ENCODE data around the gene FUS. TPM values are rescaled to one million over a fixed set of nuclear protein-coding genes. Genes with fewer than 3 reads are reported as not detected.

The FUS gene
- total and polyA plus RNA-seq, 2 of the 8 experiments (the other 6 are each of a cell fraction or from before 2014, with no cell fraction given): 484 to 685 TPM

DNA sequence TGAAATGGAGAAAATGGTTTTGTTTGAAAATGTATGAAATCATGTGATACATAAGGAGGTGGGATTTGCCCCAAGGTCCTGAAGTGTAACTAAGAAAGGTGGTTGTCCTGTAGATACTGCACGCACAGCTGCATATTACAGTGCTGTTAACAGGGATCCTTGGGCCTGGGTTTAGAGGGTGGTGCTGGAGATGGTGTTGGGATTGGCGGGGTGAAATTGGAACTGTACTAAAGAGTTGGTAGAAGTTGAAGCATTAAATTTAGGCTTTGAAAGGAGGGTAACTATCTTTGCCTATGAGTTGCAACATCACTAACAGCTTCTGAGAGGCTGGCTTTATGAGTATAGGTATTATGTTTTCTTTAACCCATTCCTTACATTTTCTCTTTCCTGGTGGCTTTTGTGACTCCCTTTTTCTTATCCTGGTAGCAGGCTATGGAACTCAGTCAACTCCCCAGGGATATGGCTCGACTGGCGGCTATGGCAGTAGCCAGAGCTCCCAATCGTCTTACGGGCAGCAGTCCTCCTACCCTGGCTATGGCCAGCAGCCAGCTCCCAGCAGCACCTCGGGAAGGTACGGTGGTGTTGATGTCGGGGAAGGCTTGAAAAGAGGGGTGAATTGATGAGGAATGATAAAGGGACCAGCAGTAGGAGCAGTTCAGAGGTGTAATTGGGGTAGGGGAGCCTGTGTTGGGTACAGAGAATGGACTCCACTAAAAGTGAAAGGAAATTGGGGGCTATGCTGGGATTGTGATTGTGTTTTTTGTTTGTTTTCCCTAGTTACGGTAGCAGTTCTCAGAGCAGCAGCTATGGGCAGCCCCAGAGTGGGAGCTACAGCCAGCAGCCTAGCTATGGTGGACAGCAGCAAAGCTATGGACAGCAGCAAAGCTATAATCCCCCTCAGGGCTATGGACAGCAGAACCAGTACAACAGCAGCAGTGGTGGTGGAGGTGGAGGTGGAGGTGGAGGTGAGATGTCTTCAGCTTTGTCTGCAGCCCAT lies 3.8 kb downstream of the FUS start:
- no peak for FAIRE-seq
- Histone ChIP-seq H3K79me2 (ENCODE audit: control insufficient read depth in 1 of 2, insufficient read depth in 2 of 2, low read length in 2 of 2) (peaks cover 40 to 92% of the 10 kb centered on the region in 2 experiments), H3K4me3 (ENCODE audit: extremely low read depth in 1 of 4, insufficient read depth in 2 of 4, low read depth in 3 of 4, low read length in 4 of 4) (peak overlapping the region in 1 of 4 experiments; percentile 85; a peak in 4 of 8 replicates), H3K18ac (ENCODE audit: extremely low read depth, low read length) (no peak overlapping the region), H3K56ac (replicated peaks; ENCODE audit: insufficient read length, low read depth, low read length) (no peak overlapping the region), H2BK20ac (ENCODE audit: low read length) (no peak overlapping the region), H4K20me1 (replicated peaks in 1 of 2; ENCODE audit: control insufficient read depth in 1 of 2, insufficient read depth in 2 of 2, low read length in 2 of 2) (peaks cover 46 to 53% of the 10 kb centered on the region in 2 experiments), H4K91ac (replicated peaks; ENCODE audit: insufficient read length, low read length) (no peak overlapping the region), H2BK15ac (ENCODE audit: low read length) (no peak overlapping the region), H3K9ac (replicated peaks in 1 of 4; ENCODE audit: extremely low read depth in 1 of 4, low read depth in 3 of 4, low read length in 3 of 4) (no peak overlapping the region), H2AFZ (ENCODE audit: low read length) (no peak overlapping the region), H2BK5ac (ENCODE audit: low read depth, low read length) (no peak overlapping the region), H3K9me3 (ENCODE audit: insufficient read depth in 2 of 2, low read depth in 1 of 2, low read length in 1 of 2) (no peaks in the 10 kb centered on the region), H2AK5ac (ENCODE audit: low read depth, low read length) (no peak overlapping the region), H3K27me3 (replicated peaks in 1 of 4; ENCODE audit: control insufficient read depth in 3 of 4, extremely low read depth in 1 of 4, insufficient read depth in 3 of 4, low read length in 3 of 4) (no peaks in the 10 kb centered on the region), H3K79me1 (ENCODE audit: low read depth, low read length) (peaks cover 11% of the 10 kb centered on the region), H3K4me2 (ENCODE audit: insufficient read depth in 1 of 2, low read depth in 2 of 2, low read length in 2 of 2) (peak overlapping the region; percentile 92 to 93; a peak in 2 of 4 replicates), H4K8ac (ENCODE audit: extremely low read depth, insufficient read depth, low read length) (peak overlapping the region; percentile 28; the same call in 1 of the 2 replicates), H3K23ac (ENCODE audit: insufficient read length) (no peak overlapping the region), H3K14ac (ENCODE audit: insufficient read length) (no peak overlapping the region), H2BK120ac (replicated peaks; ENCODE audit: low read depth, low read length) (no peak overlapping the region), H3K23me2 (ENCODE audit: low read depth, low read length) (peaks cover 14% of the 10 kb centered on the region; the same call in 1 of the 2 replicates), H4K5ac (ENCODE audit: insufficient read length, low read depth, low read length) (no peak overlapping the region), H3K36me3 (ENCODE audit: control insufficient read depth in 2 of 4, insufficient read depth in 4 of 4, low read length in 3 of 4) (peaks cover 50 to 71% (median 64%) of the 10 kb centered on the region in 4 experiments), H3K27ac (ENCODE audit: low read depth, low read length) (no peak overlapping the region), H3K4ac (replicated peaks; ENCODE audit: insufficient read length, low read depth, low read length) (no peak overlapping the region), H3K4me1 (replicated peaks in 1 of 4; ENCODE audit: control insufficient read depth in 3 of 4, insufficient read depth in 4 of 4, low read length in 3 of 4) (peaks cover 0 to 5% (median 2%) of the 10 kb centered on the region in 4 experiments; a peak in 5 of 7 replicates), H2BK12ac (ENCODE audit: low read depth, low read length) (no peak overlapping the region)
- DNase-seq (ENCODE audit: low read depth in 1 of 2, low spot score in 2 of 2): no peak
- 93% methylated on average over 10 of the region's 10 CpGs; no CpG with 5 or more reads in 1 of the 2 experiments for WGBS, 2 experiments (ENCODE audit: extremely low coverage in 1 of 2, insufficient coverage in 1 of 2, insufficient read length in 1 of 2, insufficient replicate concordance in 2 of 2, low coverage in 1 of 2, low lambda C conversion rate in 2 of 2, missing lambda C conversion rate in 1 of 2)
- peak; percentile 23; the same call in 1 of the 2 replicates for TF ChIP-seq SP1 (IDR thresholded peaks at IDR 0.05; ENCODE audit: low read depth, low read length)
- TF ChIP-seq POLR2AphosphoS5 (IDR thresholded peaks at IDR 0.05; ENCODE audit: low read depth, low read length): peak; percentile 48; the same call in 1 of the 2 replicates
- no peak for TF ChIP-seq SAP30 (IDR thresholded peaks at IDR 0.05; ENCODE audit: insufficient read depth, insufficient replicate concordance, low read length)
- no peak for TF ChIP-seq EZH2 (IDR thresholded peaks at IDR 0.05; ENCODE audit: low read depth, low read length, severe bottlenecking)
- peak in 1 of 2 experiments; percentile 43; a peak in 1 of 3 replicates for TF ChIP-seq POLR2A (IDR thresholded peaks at IDR 0.05; ENCODE audit: control extremely low read depth in 1 of 2, low read depth in 2 of 2, low read length in 2 of 2)
- peak; percentile 22 for TF ChIP-seq SIRT6 (IDR thresholded peaks at IDR 0.05; ENCODE audit: low read length)
- no peak for TF ChIP-seq CREB1 (IDR thresholded peaks at IDR 0.05)
- POLR2A ChIA-PET (ENCODE audit: partially characterized antibody): interaction anchor here (0.6 to 6.9 kb wide), 28 partner anchors 6 to 715 kb away, joined by 3 to 407 read pairs (median 4); partner anchors contain the start of genes FUS, PRSS8, PYCARD and PYDC1
- CTCF ChIA-PET (ENCODE audit: partially characterized antibody): interaction anchor here (0.6 to 1.3 kb wide), 2 partner anchors 199 to 996 kb away, joined by 3 to 4 read pairs; no protein-coding TSS in a partner anchor
